ENCODE data around the gene IP6K1. TPM values are rescaled to one million over a fixed set of nuclear protein-coding genes. Genes with fewer than 3 reads are reported as not detected.
A peak's percentile ranks its signal among the peaks of the same experiment; 100 is the strongest.

Gene IP6K1
- total RNA-seq, 2 experiments from 2014 or later: 33.3 to 36.0 TPM

- H3K9me3 ChIP-seq (ENCODE audit: control insufficient read depth in 1 of 2, insufficient read depth in 1 of 2, low read length in 2 of 2): no peaks in the 10 kb centered on the region
- H3K4me1 Mint-ChIP-seq (ENCODE audit: low read depth): peaks cover 26% of the 10 kb centered on the region
- H3K27ac ChIP-seq (ENCODE audit: low read depth in 1 of 2, low read length in 2 of 2): no peak overlapping the region
- DNase-seq (peak in 1 of 14 experiments; percentile 30), ATAC-seq (ENCODE audit: poor library complexity) (no peak)
- no peak for TF ChIP-seq CTCF (IDR thresholded peaks at IDR 0.05)
- H3K4me3 ChIP-seq (ENCODE audit: low read length): no peak overlapping the region
- peak overlapping the region; percentile 56 for H3K4me3 Mint-ChIP-seq
- H3K27ac Mint-ChIP-seq: no peak overlapping the region
- H3K36me3 ChIP-seq (ENCODE audit: insufficient read depth, low read length): peaks cover 34% of the 10 kb centered on the region
- peaks cover 18% of the 10 kb centered on the region for H3K36me3 Mint-ChIP-seq (ENCODE audit: low read depth)
- H3K9me3 Mint-ChIP-seq: no peaks in the 10 kb centered on the region
- H3K27me3 ChIP-seq (ENCODE audit: control insufficient read depth in 1 of 2, insufficient read depth in 2 of 2, low read length in 2 of 2): no peaks in the 10 kb centered on the region
- no peaks in the 10 kb centered on the region for H3K27me3 Mint-ChIP-seq
- POLR2A ChIA-PET: interaction anchor here (3.9 kb wide), 1 partner anchor 70 kb away, joined by 18 read pairs; the partner anchor contains the start of gene IP6K1
- intact Hi-C loops (cut with DNase I, micrococcal nuclease): no loop called here
- CTCF ChIA-PET: no interaction called here
- H3K4me1 ChIP-seq (ENCODE audit: insufficient read depth, low read length): peaks cover 33% of the 10 kb centered on the region
Measured at GRCh38 chr3:49717211-49717958, 69.0 kb downstream of the IP6K1 start.

DNA sequence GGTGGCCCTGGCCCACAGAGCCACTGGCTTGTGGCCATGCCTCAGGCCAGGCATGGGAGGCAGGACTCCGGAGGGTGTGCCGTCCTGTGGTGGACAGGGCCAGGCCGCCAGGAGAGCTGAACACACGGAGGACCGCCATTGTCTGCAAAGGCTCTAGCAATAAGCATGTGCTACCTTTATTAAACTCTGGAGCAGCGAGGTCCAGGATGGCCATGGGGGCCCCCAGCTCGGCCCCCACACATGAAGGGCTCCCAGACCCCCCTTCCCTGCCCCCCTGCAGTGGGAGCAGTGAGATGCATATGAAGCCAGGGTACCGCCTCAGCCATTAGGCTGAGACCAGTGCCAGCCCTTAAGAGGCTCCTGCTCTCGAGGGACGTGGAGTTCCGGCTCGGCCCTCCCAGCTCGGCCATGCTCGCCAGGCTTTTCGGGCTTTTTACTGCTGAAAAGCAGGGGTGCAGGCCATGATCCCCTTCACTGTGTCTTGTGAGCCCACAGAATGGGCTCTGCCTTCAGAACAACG, 69.6 kb downstream of the IP6K1 start:
- no peak overlapping the region for H3K27ac ChIP-seq (ENCODE audit: low read depth in 1 of 2, low read length in 2 of 2)
- Mint-ChIP-seq H3K9me3 (no peaks in the 10 kb centered on the region), H3K4me1 (ENCODE audit: low read depth) (peaks cover 25% of the 10 kb centered on the region), H3K4me3 (peak overlapping the region; percentile 48), H3K27ac (no peak overlapping the region), H3K27me3 (no peaks in the 10 kb centered on the region), H3K36me3 (ENCODE audit: low read depth) (peaks cover 18% of the 10 kb centered on the region)
- no peaks in the 10 kb centered on the region for H3K27me3 ChIP-seq (ENCODE audit: control insufficient read depth in 1 of 2, insufficient read depth in 2 of 2, low read length in 2 of 2)
- ChIA-PET CTCF (no interaction called here), POLR2A (no interaction called here)
- peaks cover 28% of the 10 kb centered on the region for H3K36me3 ChIP-seq (ENCODE audit: insufficient read depth, low read length)
- no peaks in the 10 kb centered on the region for H3K9me3 ChIP-seq (ENCODE audit: control insufficient read depth in 1 of 2, insufficient read depth in 1 of 2, low read length in 2 of 2)
- intact Hi-C loops (cut with DNase I, micrococcal nuclease): no loop called here
- ATAC-seq (ENCODE audit: poor library complexity): no peak
- H3K4me3 ChIP-seq (ENCODE audit: low read length): no peak overlapping the region
- TF ChIP-seq CTCF (IDR thresholded peaks at IDR 0.05): no peak
- peaks cover 28% of the 10 kb centered on the region for H3K4me1 ChIP-seq (ENCODE audit: insufficient read depth, low read length)
- peak in 1 of 14 experiments; percentile 26 for DNase-seq

DNA sequence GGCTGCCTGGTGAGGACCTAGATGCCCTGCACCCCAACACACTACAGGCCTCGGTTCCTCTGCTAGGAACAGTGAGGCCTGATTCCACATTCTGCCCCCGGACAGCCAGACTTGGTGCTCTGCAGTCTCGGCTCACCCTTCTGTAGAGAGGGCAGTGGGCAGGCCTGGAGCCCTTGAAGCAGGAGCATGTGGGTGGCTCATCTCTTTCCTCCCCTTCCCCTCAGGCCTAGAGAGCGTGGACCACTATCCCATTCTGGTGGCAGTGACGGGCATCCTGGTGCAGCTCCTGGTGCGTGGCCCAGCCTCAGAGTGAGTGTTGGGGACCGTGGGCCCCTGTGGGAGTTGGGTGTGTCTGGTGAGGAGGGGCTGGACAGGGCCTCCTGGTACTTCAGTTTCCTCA, 70.2 kb downstream of the IP6K1 start:
- no peak for TF ChIP-seq CTCF (IDR thresholded peaks at IDR 0.05)
- ChIA-PET CTCF (no interaction called here), POLR2A (no interaction called here)
- Mint-ChIP-seq H3K4me1 (ENCODE audit: low read depth) (peaks cover 22% of the 10 kb centered on the region), H3K9me3 (no peaks in the 10 kb centered on the region), H3K27me3 (no peaks in the 10 kb centered on the region), H3K4me3 (no peak overlapping the region), H3K27ac (no peak overlapping the region), H3K36me3 (ENCODE audit: low read depth) (peaks cover 19% of the 10 kb centered on the region)
- Histone ChIP-seq H3K4me3 (ENCODE audit: low read length) (no peak overlapping the region), H3K9me3 (ENCODE audit: control insufficient read depth in 1 of 2, insufficient read depth in 1 of 2, low read length in 2 of 2) (no peaks in the 10 kb centered on the region), H3K36me3 (ENCODE audit: insufficient read depth, low read length) (peaks cover 26% of the 10 kb centered on the region), H3K27ac (ENCODE audit: low read depth in 1 of 2, low read length in 2 of 2) (no peak overlapping the region), H3K27me3 (ENCODE audit: control insufficient read depth in 1 of 2, insufficient read depth in 2 of 2, low read length in 2 of 2) (no peaks in the 10 kb centered on the region), H3K4me1 (ENCODE audit: insufficient read depth, low read length) (peaks cover 28% of the 10 kb centered on the region)
- DNase-seq (no peak), ATAC-seq (ENCODE audit: poor library complexity) (no peak)
- intact Hi-C loops (cut with DNase I, micrococcal nuclease): no loop called here

Data from CD4-positive, alpha-beta T cell (primary cell).